Neural progenitor cell (in vitro differentiated cells): ENCODE results near the gene PIK3R4.

Experiments used
- EZH2 ChIP-seq: fragments of 200-600 bp; sonication (generic); IDR thresholded peaks from 2 replicates; pipeline ENCODE4 v1.6.1; 2017; ENCODE audit warnings: antibody characterized with exemption, mild to moderate bottlenecking, moderate library complexity
- TF ChIP-seq, protein P1 (sequence below): fragments of 200-600 bp; sonication (generic); IDR thresholded peaks from 2 replicates; pipeline ENCODE4 v1.5.1; 2017; ENCODE audit warnings: antibody characterized with exemption, mild to moderate bottlenecking

DNA sequence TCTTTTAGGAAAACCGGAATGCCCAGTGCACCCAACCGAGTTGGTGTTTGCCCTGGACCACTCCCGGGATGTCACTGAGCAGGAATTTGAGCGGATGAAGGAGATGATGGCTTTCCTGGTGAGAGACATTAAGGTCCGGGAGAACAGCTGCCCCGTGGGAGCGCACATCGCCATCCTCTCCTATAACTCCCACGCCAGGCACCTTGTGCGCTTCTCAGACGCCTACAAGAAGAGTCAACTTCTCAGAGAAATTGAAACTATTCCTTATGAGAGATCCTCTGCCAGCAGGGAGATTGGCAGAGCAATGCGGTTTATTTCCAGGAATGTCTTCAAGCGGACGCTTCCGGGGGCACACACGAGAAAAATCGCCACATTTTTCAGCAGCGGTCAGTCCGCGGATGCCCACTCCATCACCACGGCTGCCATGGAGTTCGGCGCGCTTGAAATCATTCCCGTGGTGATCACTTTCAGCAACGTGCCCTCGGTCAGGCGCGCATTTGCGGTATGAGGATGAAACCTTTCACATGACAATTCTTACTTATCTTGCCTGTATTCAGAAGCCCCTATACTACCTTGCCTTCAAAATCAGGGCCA, 97.5 kb downstream of the PIK3R4 start:
- TF ChIP-seq, protein P1, sequence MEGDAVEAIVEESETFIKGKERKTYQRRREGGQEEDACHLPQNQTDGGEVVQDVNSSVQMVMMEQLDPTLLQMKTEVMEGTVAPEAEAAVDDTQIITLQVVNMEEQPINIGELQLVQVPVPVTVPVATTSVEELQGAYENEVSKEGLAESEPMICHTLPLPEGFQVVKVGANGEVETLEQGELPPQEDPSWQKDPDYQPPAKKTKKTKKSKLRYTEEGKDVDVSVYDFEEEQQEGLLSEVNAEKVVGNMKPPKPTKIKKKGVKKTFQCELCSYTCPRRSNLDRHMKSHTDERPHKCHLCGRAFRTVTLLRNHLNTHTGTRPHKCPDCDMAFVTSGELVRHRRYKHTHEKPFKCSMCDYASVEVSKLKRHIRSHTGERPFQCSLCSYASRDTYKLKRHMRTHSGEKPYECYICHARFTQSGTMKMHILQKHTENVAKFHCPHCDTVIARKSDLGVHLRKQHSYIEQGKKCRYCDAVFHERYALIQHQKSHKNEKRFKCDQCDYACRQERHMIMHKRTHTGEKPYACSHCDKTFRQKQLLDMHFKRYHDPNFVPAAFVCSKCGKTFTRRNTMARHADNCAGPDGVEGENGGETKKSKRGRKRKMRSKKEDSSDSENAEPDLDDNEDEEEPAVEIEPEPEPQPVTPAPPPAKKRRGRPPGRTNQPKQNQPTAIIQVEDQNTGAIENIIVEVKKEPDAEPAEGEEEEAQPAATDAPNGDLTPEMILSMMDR: no peak
- no peak for TF ChIP-seq EZH2
